H1 (cell line): ENCODE results near the gene WASHC4. TPM values are rescaled to one million over a fixed set of nuclear protein-coding genes. Genes with fewer than 3 reads are reported as not detected.

Experiments
- CTCF ChIA-PET: fragments of 300-600 bp; sonication (Branson Sonifier 250); formaldehyde crosslinking; loops from one replicate; lab custom pipeline; 2021; ENCODE audit not compliant: partially characterized antibody; lab: Charles Lee
- POLR2A ChIA-PET: fragments of 300-600 bp; sonication (Branson Sonifier 250); formaldehyde crosslinking; loops from one replicate; lab custom pipeline; 2021; ENCODE audit warnings: inconsistent platforms; ENCODE audit not compliant: partially characterized antibody; lab: Charles Lee
- DNase-seq, 2 experiments: peaks; one replicate each; pipeline versions ENCODE4 v3.0.0 to v3.0.0-alpha.2; 2010 to 2022; ENCODE audit warnings: low spot score in 2 of 2, low read depth in 1 of 2, mixed read lengths in 1 of 2
- FAIRE-seq: peaks from 2 replicates; lab custom pipeline; 2011; peaks lifted over from hg19 to GRCh38; lab: Jason Lieb, UNC
- H2AFZ ChIP-seq: 2 replicates; pipeline ENCODE4 v1.8.1; 2012; ENCODE audit warnings: low read length, inconsistent platforms
- H2AK5ac ChIP-seq: 2 replicates; pipeline ENCODE4 v1.6.1; 2013; ENCODE audit warnings: low read depth, low read length
- H2BK120ac ChIP-seq: replicated peaks from 2 replicates; pipeline ENCODE3; 2013; ENCODE audit warnings: low read depth, low read length, inconsistent platforms
- H2BK12ac ChIP-seq: 2 replicates; pipeline ENCODE4 v1.6.1; 2013; ENCODE audit warnings: low read depth, low read length
- H2BK15ac ChIP-seq: 2 replicates; pipeline ENCODE4 v1.6.1; 2013; ENCODE audit warnings: low read length
- H2BK20ac ChIP-seq: 2 replicates; pipeline ENCODE4 v1.6.1; 2013; ENCODE audit warnings: low read length
- H2BK5ac ChIP-seq: 2 replicates; pipeline ENCODE4 v1.6.1; 2013; ENCODE audit warnings: low read depth, low read length
- H3K14ac ChIP-seq: 2 replicates; pipeline ENCODE4 v1.6.1; 2013; ENCODE audit warnings: inconsistent platforms; ENCODE audit not compliant: insufficient read length
- H3K18ac ChIP-seq: 2 replicates; pipeline ENCODE4 v1.6.1; 2013; ENCODE audit warnings: low read length; ENCODE audit errors: extremely low read depth
- H3K23ac ChIP-seq: 2 replicates; pipeline ENCODE4 v1.6.1; 2013; ENCODE audit warnings: inconsistent platforms; ENCODE audit not compliant: insufficient read length
- H3K23me2 ChIP-seq: 2 replicates; pipeline ENCODE4 v1.6.1; 2013; ENCODE audit warnings: low read depth, low read length
- H3K27ac ChIP-seq: 2 replicates; pipeline ENCODE4 v1.6.1; 2011; ENCODE audit warnings: low read depth, low read length, inconsistent platforms
- H3K27me3 ChIP-seq, 4 experiments: replicated peaks in 1 of 4; 1 replicate in 1 of 4; 2 replicates in 3 of 4; pipeline versions ENCODE4 v1.6.1 to v1.8.1; 2011 to 2013; ENCODE audit warnings: low read length in 3 of 4, mild to moderate bottlenecking in 3 of 4, inconsistent platforms in 2 of 4, mixed read lengths in 2 of 4, moderate library complexity in 1 of 4; ENCODE audit not compliant: control insufficient read depth in 3 of 4, insufficient read depth in 3 of 4; ENCODE audit errors: extremely low read depth in 1 of 4
- H3K36me3 ChIP-seq, 4 experiments: 2 replicates each; pipeline versions ENCODE4 v1.6.1 to v1.8.1; 2011 to 2013; ENCODE audit warnings: mild to moderate bottlenecking in 4 of 4, low read length in 3 of 4, moderate library complexity in 2 of 4, control low read depth in 1 of 4, inconsistent platforms in 1 of 4; ENCODE audit not compliant: insufficient read depth in 4 of 4, control insufficient read depth in 2 of 4
- H3K4ac ChIP-seq: replicated peaks from 2 replicates; pipeline ENCODE3; 2013; ENCODE audit warnings: low read length, low read depth, mixed read lengths, inconsistent platforms; ENCODE audit not compliant: insufficient read length
- H3K4me1 ChIP-seq, 4 experiments: replicated peaks in 1 of 4; 1 replicate in 1 of 4; 2 replicates in 3 of 4; pipeline versions ENCODE4 v1.6.1 to v1.8.1; 2011 to 2013; ENCODE audit warnings: low read length in 3 of 4, inconsistent platforms in 2 of 4, mixed read lengths in 1 of 4; ENCODE audit not compliant: insufficient read depth in 4 of 4, control insufficient read depth in 3 of 4
- H3K4me2 ChIP-seq, 2 experiments: 2 replicates each; pipeline versions ENCODE4 v1.6.1 to v1.8.1; 2011 to 2013; ENCODE audit warnings: low read depth in 2 of 2, low read length in 2 of 2, control low read depth in 1 of 2, inconsistent platforms in 1 of 2, mild to moderate bottlenecking in 1 of 2; ENCODE audit not compliant: insufficient read depth in 1 of 2
- H3K4me3 ChIP-seq, 4 experiments: fragments of 200-600, 300-600 bp in 1 of 4; sonication (generic), shearing (Covaris generic), sonication (Bioruptor Twin) in 1 of 4; 2 replicates each; pipeline versions ENCODE4 v1.5.1 to v1.8.1; 2011 to 2016; ENCODE audit warnings: low read length in 4 of 4, low read depth in 3 of 4, control low read depth in 2 of 4, inconsistent platforms in 2 of 4, mild to moderate bottlenecking in 2 of 4, mixed read lengths in 1 of 4, moderate library complexity in 1 of 4; ENCODE audit not compliant: insufficient read depth in 2 of 4; ENCODE audit errors: extremely low read depth in 1 of 4
- H3K56ac ChIP-seq: replicated peaks from 2 replicates; pipeline ENCODE3; 2013; ENCODE audit warnings: low read depth, mild to moderate bottlenecking, mixed read lengths, low read length, inconsistent platforms; ENCODE audit not compliant: insufficient read length
- H3K79me1 ChIP-seq: 2 replicates; pipeline ENCODE4 v1.6.1; 2013; ENCODE audit warnings: low read depth, low read length, control low read depth
- H3K79me2 ChIP-seq, 2 experiments: 2 replicates each; pipeline versions ENCODE4 v1.6.1 to v1.8.1; 2012 to 2013; ENCODE audit warnings: low read length in 2 of 2, mild to moderate bottlenecking in 2 of 2, inconsistent platforms in 1 of 2; ENCODE audit not compliant: insufficient read depth in 2 of 2, control insufficient read depth in 1 of 2
- H3K9ac ChIP-seq, 4 experiments: replicated peaks in 1 of 4; 1 replicate in 1 of 4; 2 replicates in 3 of 4; pipeline versions ENCODE4 v1.6.1 to v1.8.1; 2011 to 2013; ENCODE audit warnings: low read depth in 3 of 4, low read length in 3 of 4, control low read depth in 2 of 4, mild to moderate bottlenecking in 2 of 4, moderate library complexity in 2 of 4, inconsistent platforms in 1 of 4; ENCODE audit errors: extremely low read depth in 1 of 4
- H3K9me3 ChIP-seq, 2 experiments: 2 replicates each; pipeline versions ENCODE4 v1.6.1 to v1.8.1; 2012 to 2013; ENCODE audit warnings: mild to moderate bottlenecking in 2 of 2, moderate library complexity in 2 of 2, control low read depth in 1 of 2, inconsistent platforms in 1 of 2, low read depth in 1 of 2, low read length in 1 of 2, mixed read lengths in 1 of 2; ENCODE audit not compliant: insufficient read depth in 2 of 2
- H4K20me1 ChIP-seq, 2 experiments: replicated peaks in 1 of 2; 2 replicates each; pipeline versions ENCODE3 to v1.8.1; 2011 to 2013; ENCODE audit warnings: inconsistent platforms in 2 of 2, low read length in 2 of 2, mild to moderate bottlenecking in 1 of 2; ENCODE audit not compliant: insufficient read depth in 2 of 2, control insufficient read depth in 1 of 2
- H4K5ac ChIP-seq: 2 replicates; pipeline ENCODE4 v1.6.1; 2013; ENCODE audit warnings: low read length, low read depth, mixed read lengths, inconsistent platforms; ENCODE audit not compliant: insufficient read length
- H4K8ac ChIP-seq: 2 replicates; pipeline ENCODE4 v1.8.0; 2013; ENCODE audit warnings: mild to moderate bottlenecking, moderate library complexity, low read length, inconsistent platforms; ENCODE audit not compliant: insufficient read depth; ENCODE audit errors: extremely low read depth
- H4K91ac ChIP-seq: replicated peaks from 2 replicates; pipeline ENCODE3; 2013; ENCODE audit warnings: low read length, mixed read lengths, inconsistent platforms; ENCODE audit not compliant: insufficient read length
- BACH1 ChIP-seq: IDR thresholded peaks from 2 replicates; pipeline ENCODE4 v1.6.1; 2012; ENCODE audit warnings: low read length, improper control_type of control experiment
- BCL11A ChIP-seq, 2 experiments: IDR thresholded peaks; one replicate each; pipeline ENCODE4 v1.6.1; 2011; ENCODE audit warnings: low read depth in 2 of 2, low read length in 2 of 2, mild to moderate bottlenecking in 2 of 2
- FOSL1 ChIP-seq: IDR thresholded peaks from 2 replicates; pipeline ENCODE4 v1.6.1; 2011; ENCODE audit warnings: mild to moderate bottlenecking, low read depth, low read length, moderate library complexity; ENCODE audit not compliant: insufficient read depth
- KDM1A ChIP-seq: fragments of 200-600, 300-600 bp; sonication (generic); IDR thresholded peaks from 2 replicates; pipeline ENCODE4 v1.7.1; 2016; ENCODE audit warnings: mild to moderate bottlenecking, low read length, borderline replicate concordance
- NANOG ChIP-seq: IDR thresholded peaks from 2 replicates; pipeline ENCODE4 v1.6.1; 2011; ENCODE audit warnings: low read length, low read depth, mild to moderate bottlenecking, inconsistent platforms; ENCODE audit not compliant: insufficient read depth, poor library complexity, severe bottlenecking
- RBBP5 ChIP-seq: IDR thresholded peaks from 2 replicates; pipeline ENCODE4 v1.7.1; 2012; ENCODE audit warnings: low read depth, mild to moderate bottlenecking, inconsistent platforms, low read length, moderate library complexity, borderline replicate concordance
- TAF1 ChIP-seq: IDR thresholded peaks from 2 replicates; pipeline ENCODE4 v1.6.1; 2011; ENCODE audit warnings: mild to moderate bottlenecking, low read depth, low read length
- WGBS, 2 experiments: shearing (Covaris generic) in 1 of 2; methylation state at CpG; one replicate each; pipeline versions ENCODE4 v1.1.6 to v1.1.7; 2013 to 2015; ENCODE audit warnings: low lambda C conversion rate in 2 of 2, mixed read lengths in 2 of 2, inconsistent platforms in 1 of 2, low coverage in 1 of 2, missing lambda C conversion rate in 1 of 2; ENCODE audit not compliant: insufficient replicate concordance in 2 of 2, insufficient coverage in 1 of 2, insufficient read length in 1 of 2; ENCODE audit errors: extremely low coverage in 1 of 2, missing lambda C conversion rate in 1 of 2; 5-methylcytosine and 5-hydroxymethylcytosine counted together
- polyA plus RNA-seq, 7 experiments: library from polyadenylated mRNA; depleted of rRNA in 3 of 7; stranded (reverse) in 5 of 7; unstranded in 2 of 7; fragments of >200 nt in 5 of 7; fragments of 200-250 nt in 2 of 7; gene quantifications; 1 replicate in 5 of 7; 2 replicates in 1 of 7; 4 replicates in 1 of 7; pipeline versions ENCODE4 v1.2.1 to v1.2.3, GENCODE V29; 2011 to 2013; ENCODE audit warnings: missing spikeins in 2 of 7, mixed read lengths in 2 of 7
- total RNA-seq: library from RNA; stranded (reverse); fragmentation: NEBNext Ultra II Directional; extraction: Animal tissue kit (Norgen Biotek cat#: 25700); gene quantifications from 2 replicates; pipeline ENCODE4 v1.2.1, GENCODE V29; 2021
- TF ChIP-seq, protein P1 (sequence below), 3 experiments: IDR thresholded peaks; 1 replicate in 2 of 3; 2 replicates in 1 of 3; pipeline versions ENCODE4 v1.5.1 to v1.6.1; 2011; ENCODE audit warnings: low read length in 3 of 3, mild to moderate bottlenecking in 3 of 3, inconsistent platforms in 2 of 3, low read depth in 1 of 3, moderate library complexity in 1 of 3; ENCODE audit not compliant: insufficient read depth in 1 of 3; ENCODE audit errors: control extremely low read depth in 1 of 3

WASHC4 gene
- total and polyA plus RNA-seq, 2 of the 8 experiments (the other 6 are each of a cell fraction or from before 2014, with no cell fraction given), result 13.0 to 38.5 TPM

DNA sequence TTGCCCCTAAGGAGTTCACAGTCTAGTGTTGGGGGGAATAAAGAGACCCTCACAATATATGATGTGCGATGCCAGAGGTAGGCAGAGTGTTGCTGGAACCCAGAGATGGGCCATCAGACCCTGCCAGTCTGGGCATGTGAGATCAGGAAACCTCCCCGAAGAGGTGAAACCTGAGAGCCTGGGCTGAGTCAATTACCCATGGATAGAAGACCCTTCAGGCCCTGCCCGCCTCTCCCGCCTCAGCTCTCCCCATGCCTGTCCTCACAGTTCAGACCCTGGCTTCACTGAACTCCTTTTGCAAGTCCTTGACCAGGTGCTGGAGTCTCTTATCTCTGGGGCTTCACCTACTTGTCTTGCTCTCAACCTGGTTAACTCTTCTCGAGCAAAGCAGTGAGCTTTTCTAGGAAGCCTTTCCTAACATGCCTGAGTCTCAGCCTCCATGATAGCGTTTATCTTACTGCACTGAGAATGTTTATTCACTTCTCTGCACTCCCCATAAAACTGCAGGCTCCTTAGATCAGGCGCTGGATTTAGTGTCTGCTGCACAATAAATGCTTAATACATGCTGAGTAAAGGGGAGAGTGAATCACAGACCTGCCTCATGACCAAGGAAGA lies 42.9 kb upstream of the WASHC4 start:
- H2AFZ ChIP-seq, result no peak overlapping the region
- no peaks in the 10 kb centered on the region for H3K4me1 ChIP-seq
- ChIA-PET POLR2A (interaction anchor here (0.6 kb wide), 1 partner anchor 551 kb away, joined by 4 read pairs; no protein-coding TSS in a partner anchor), CTCF (interaction anchor here (1.5 kb wide), 1 partner anchor 11 kb away, joined by 5 read pairs; no protein-coding TSS in a partner anchor)
- no peaks in the 10 kb centered on the region for H3K9me3 ChIP-seq
- H3K79me1 ChIP-seq, result no peaks in the 10 kb centered on the region
- H2BK120ac ChIP-seq, result no peak overlapping the region
- H3K4ac ChIP-seq, result no peak overlapping the region
- no peak overlapping the region for H4K91ac ChIP-seq
- H2BK5ac ChIP-seq, result no peak overlapping the region
- no peak overlapping the region for H4K5ac ChIP-seq
- DNase-seq (no peak), FAIRE-seq (no peak)
- H3K23ac ChIP-seq, result no peak overlapping the region
- H2BK20ac ChIP-seq, result no peak overlapping the region
- H3K36me3 ChIP-seq, result peaks cover 0 to 1% (median 0%) of the 10 kb centered on the region in 4 experiments; a peak in 2 of 8 replicates
- H2BK15ac ChIP-seq, result no peak overlapping the region
- no peak overlapping the region for H4K8ac ChIP-seq
- TF ChIP-seq FOSL1, result no peak
- TF ChIP-seq, protein P1, sequence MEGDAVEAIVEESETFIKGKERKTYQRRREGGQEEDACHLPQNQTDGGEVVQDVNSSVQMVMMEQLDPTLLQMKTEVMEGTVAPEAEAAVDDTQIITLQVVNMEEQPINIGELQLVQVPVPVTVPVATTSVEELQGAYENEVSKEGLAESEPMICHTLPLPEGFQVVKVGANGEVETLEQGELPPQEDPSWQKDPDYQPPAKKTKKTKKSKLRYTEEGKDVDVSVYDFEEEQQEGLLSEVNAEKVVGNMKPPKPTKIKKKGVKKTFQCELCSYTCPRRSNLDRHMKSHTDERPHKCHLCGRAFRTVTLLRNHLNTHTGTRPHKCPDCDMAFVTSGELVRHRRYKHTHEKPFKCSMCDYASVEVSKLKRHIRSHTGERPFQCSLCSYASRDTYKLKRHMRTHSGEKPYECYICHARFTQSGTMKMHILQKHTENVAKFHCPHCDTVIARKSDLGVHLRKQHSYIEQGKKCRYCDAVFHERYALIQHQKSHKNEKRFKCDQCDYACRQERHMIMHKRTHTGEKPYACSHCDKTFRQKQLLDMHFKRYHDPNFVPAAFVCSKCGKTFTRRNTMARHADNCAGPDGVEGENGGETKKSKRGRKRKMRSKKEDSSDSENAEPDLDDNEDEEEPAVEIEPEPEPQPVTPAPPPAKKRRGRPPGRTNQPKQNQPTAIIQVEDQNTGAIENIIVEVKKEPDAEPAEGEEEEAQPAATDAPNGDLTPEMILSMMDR (IDR thresholded peaks at IDR 0.05; ENCODE audit: control extremely low read depth in 1 of 3, insufficient read depth in 1 of 3, low read depth in 1 of 3, low read length in 3 of 3), result no peak
- no peak for TF ChIP-seq TAF1
- TF ChIP-seq KDM1A, result no peak
- TF ChIP-seq BACH1, result no peak
- no peak for TF ChIP-seq BCL11A (IDR thresholded peaks at IDR 0.05; ENCODE audit: low read depth in 2 of 2, low read length in 2 of 2)
- no peak for TF ChIP-seq RBBP5
- TF ChIP-seq NANOG, result no peak
- TF ChIP-seq, all 59 proteins: peak for 0
- Histone ChIP-seq H3K27me3 (no peaks in the 10 kb centered on the region), H3K14ac (no peak overlapping the region), H3K9ac (no peak overlapping the region), H3K79me2 (no peaks in the 10 kb centered on the region), H3K56ac (no peak overlapping the region), H3K4me3 (no peak overlapping the region), H3K23me2 (no peaks in the 10 kb centered on the region), H3K4me2 (no peak overlapping the region), H3K18ac (no peak overlapping the region), H4K20me1 (no peaks in the 10 kb centered on the region), H2AK5ac (no peak overlapping the region), H2BK12ac (no peak overlapping the region), H3K27ac (no peak overlapping the region)
- 84% methylated on average over 7 of the region's 7 CpGs; no CpG with 5 or more reads in 1 of the 2 experiments for WGBS, 2 experiments
